ENCODE data around the gene DNASE1L3. TPM values are rescaled to one million over a fixed set of nuclear protein-coding genes. Genes with fewer than 3 reads are reported as not detected.
A peak's percentile ranks its signal among the peaks of the same experiment; 100 is the strongest.

The DNASE1L3 gene
- total and polyA plus RNA-seq, 2 donors (not counting 3 experiments of a cell fraction or from before 2014, with no cell fraction given) = 0.95 to 1.3 TPM

GRCh38 chr3:58144478-58145325, 66.1 kb downstream of the DNASE1L3 start:
- TF ChIP-seq MAX (IDR thresholded peaks at IDR 0.05; ENCODE audit: insufficient read depth, insufficient read length) (no peak), JUN (IDR thresholded peaks at IDR 0.05; ENCODE audit: borderline replicate concordance, insufficient read depth, insufficient read length, low read depth) (no peak), GATA2 (IDR thresholded peaks at IDR 0.05; ENCODE audit: insufficient read depth, insufficient read length, low read depth, low read length) (no peak), POLR2A (IDR thresholded peaks at IDR 0.05; ENCODE audit: low read depth, low read length) (no peak), EZH2 (IDR thresholded peaks at IDR 0.05; ENCODE audit: borderline replicate concordance, low read depth, low read length, severe bottlenecking) (no peak), FOS (IDR thresholded peaks at IDR 0.05; ENCODE audit: borderline replicate concordance, insufficient read depth, low read length) (no peak), POLR2AphosphoS5 (IDR thresholded peaks at IDR 0.05; ENCODE audit: insufficient read depth, low read depth, low read length) (no peak), MYC (IDR thresholded peaks at IDR 0.05; ENCODE audit: low read depth, low read length) (no peak), CTCF (IDR thresholded peaks at IDR 0.05; ENCODE audit: extremely low read depth in 1 of 2, insufficient read depth in 1 of 2, low read depth in 1 of 2, low read length in 2 of 2) (no peak)
- CTCF ChIA-PET = no interaction called here
- H3K27ac ChIP-seq (ENCODE audit: insufficient read depth, low read depth, low read length) = no peak overlapping the region
- H4K20me1 ChIP-seq (replicated peaks; ENCODE audit: control insufficient read depth, extremely low read depth, insufficient read depth, low read length) = no peaks in the 10 kb centered on the region
- dilution Hi-C loops (cut with MboI; ENCODE audit: extremely low pct_ligation_motif_present, low sequenced_read_pairs) (no loop called here), intact Hi-C loops (cut with micrococcal nuclease) (no loop called here)
- peak; percentile 61 for FAIRE-seq
- H3K79me2 ChIP-seq (ENCODE audit: control insufficient read depth, insufficient read depth, low read length) = peaks cover 16% of the 10 kb centered on the region
- H3K4me1 ChIP-seq (ENCODE audit: control insufficient read depth, extremely low read depth, insufficient read depth, low read length) = no peaks in the 10 kb centered on the region
- no peaks in the 10 kb centered on the region for H3K9me3 ChIP-seq (replicated peaks; ENCODE audit: control insufficient read depth, insufficient read depth, low read length)
- peaks cover 70 to 84% of the 10 kb centered on the region in 2 experiments for H3K36me3 ChIP-seq (ENCODE audit: control insufficient read depth in 2 of 2, extremely low read depth in 1 of 2, insufficient read depth in 2 of 2, low read length in 2 of 2)
- H3K27me3 ChIP-seq (ENCODE audit: control insufficient read depth in 2 of 2, insufficient read depth in 2 of 2, low read length in 2 of 2) = no peaks in the 10 kb centered on the region
- POLR2A ChIA-PET = no interaction called here
- no peak overlapping the region for H3K4me2 ChIP-seq (ENCODE audit: insufficient read depth, low read length)
- no peak overlapping the region for H3K9ac ChIP-seq (replicated peaks; ENCODE audit: extremely low read depth, insufficient read depth, low read length)
- H3K4me3 ChIP-seq (replicated peaks in 1 of 3; ENCODE audit: insufficient read depth in 1 of 3, low read depth in 1 of 3, low read length in 3 of 3) = no peak overlapping the region
- no TSS peak for BruUV-seq (replicated peaks)
- H3K9me1 ChIP-seq (replicated peaks; ENCODE audit: control insufficient read depth, extremely low read depth, insufficient read depth, low read length) = no peaks in the 10 kb centered on the region
- DNase-seq (ENCODE audit: low read depth, low spot score) = no peak
- no peak overlapping the region for H2AFZ ChIP-seq (ENCODE audit: low read depth, low read length)

Data from endothelial cell of umbilical vein (primary cell).